GM23338 (cell line): ENCODE data around the gene SAMD8. TPM values are rescaled to one million over a fixed set of nuclear protein-coding genes. Genes with fewer than 3 reads are reported as not detected.

Experiments used
- ATAC-seq: fragments of 200-7000 bp; cut with Tn5 transposase; 3 replicates; pipeline ENCODE4 v1.9.1; 2020
- DNase-seq: peaks from one replicate; pipeline ENCODE4 v3.0.0-alpha.2; 2015; ENCODE audit warnings: low spot score
- H2AFZ ChIP-seq: fragments of 200-600 bp; sonication (generic); 2 replicates; pipeline ENCODE4 v1.8.0; 2016; ENCODE audit warnings: antibody characterized with exemption, mild to moderate bottlenecking, moderate library complexity
- H3F3A ChIP-seq: fragments of 200-600 bp; sonication (generic); replicated peaks from 2 replicates; pipeline ENCODE4 v1.8.0; 2017; ENCODE audit warnings: antibody characterized with exemption, mixed run types, low read depth
- H3K27ac ChIP-seq: fragments of 200-600 bp; sonication (generic); 2 replicates; pipeline ENCODE4 v1.6.1; 2016; ENCODE audit warnings: low read depth
- H3K27me3 ChIP-seq: fragments of 200-600 bp; sonication (generic); 2 replicates; pipeline ENCODE4 v1.8.0; 2016; ENCODE audit warnings: mild to moderate bottlenecking, mixed run types, moderate library complexity; ENCODE audit not compliant: insufficient read depth
- H3K36me3 ChIP-seq: fragments of 200-600 bp; sonication (generic); 2 replicates; pipeline ENCODE4 v1.8.0; 2016; ENCODE audit warnings: mild to moderate bottlenecking; ENCODE audit not compliant: insufficient read depth
- H3K4me1 ChIP-seq: fragments of 200-600 bp; sonication (generic); 2 replicates; pipeline ENCODE4 v1.8.0; 2016; ENCODE audit warnings: mild to moderate bottlenecking, moderate library complexity; ENCODE audit not compliant: insufficient read depth
- H3K4me2 ChIP-seq: fragments of 200-600 bp; sonication (generic); 2 replicates; pipeline ENCODE4 v1.7.1; 2017; ENCODE audit warnings: mixed run types
- H3K4me3 ChIP-seq: fragments of 200-600 bp; sonication (generic); 2 replicates; pipeline ENCODE4 v1.6.1; 2016; ENCODE audit warnings: mixed run types
- H3K79me2 ChIP-seq: fragments of 200-600 bp; sonication (generic); replicated peaks from 2 replicates; pipeline ENCODE4 v1.8.0; 2017; ENCODE audit warnings: mild to moderate bottlenecking; ENCODE audit not compliant: insufficient read depth
- H3K9me2 ChIP-seq: fragments of 200-600 bp; sonication (generic); 2 replicates; pipeline ENCODE4 v1.8.0; 2017; ENCODE audit not compliant: insufficient read depth
- H4K20me1 ChIP-seq: fragments of 200-600 bp; sonication (generic); replicated peaks from 2 replicates; pipeline ENCODE4 v1.8.0; 2017; ENCODE audit warnings: mild to moderate bottlenecking; ENCODE audit not compliant: insufficient read depth
- H3K27ac Mint-ChIP-seq: 2 replicates; pipeline ENCODE4 v1.8.0; 2020; ENCODE audit warnings: inconsistent platforms, mild to moderate bottlenecking, moderate library complexity, mixed read lengths
- H3K27me3 Mint-ChIP-seq: 3 replicates; pipeline ENCODE4 v1.8.0; 2022; ENCODE audit warnings: low read depth, mild to moderate bottlenecking, moderate library complexity, mixed read lengths, inconsistent platforms; ENCODE audit not compliant: insufficient read depth, poor library complexity
- H3K36me3 Mint-ChIP-seq: 3 replicates; pipeline ENCODE4 v1.8.0; 2021; ENCODE audit warnings: low read depth, mild to moderate bottlenecking, inconsistent platforms, moderate library complexity, mixed read lengths
- H3K4me1 Mint-ChIP-seq: 3 replicates; pipeline ENCODE4 v1.8.0; 2020; ENCODE audit warnings: mild to moderate bottlenecking, inconsistent platforms, mixed read lengths
- H3K4me3 Mint-ChIP-seq: 3 replicates; pipeline ENCODE4 v1.8.0; 2021; ENCODE audit warnings: moderate library complexity, mild to moderate bottlenecking, inconsistent platforms, mixed read lengths
- H3K9me3 Mint-ChIP-seq: 3 replicates; pipeline ENCODE4 v1.8.0; 2020; ENCODE audit warnings: moderate library complexity, mild to moderate bottlenecking, inconsistent platforms, mixed read lengths
- CREB1 ChIP-seq: fragments of 250-450 bp; sonication (Bioruptor Pico); IDR thresholded peaks from 2 replicates; pipeline ENCODE4 v1.5.0; 2020; ENCODE audit warnings: low read depth, mild to moderate bottlenecking, moderate library complexity
- CTCF ChIP-seq, 2 experiments: fragments of 200-600 bp in 1 of 2; sonication (generic) in 1 of 2; conservative IDR thresholded peaks; 2 replicates each; pipeline versions ENCODE4 v1.5.1 to v1.6.1; 2016 to 2017; ENCODE audit warnings: antibody characterized with exemption in 2 of 2, low read depth in 2 of 2, mild to moderate bottlenecking in 2 of 2, moderate library complexity in 1 of 2
- ETS1 ChIP-seq: IDR thresholded peaks from 2 replicates; pipeline ENCODE4 v1.6.1; 2016; ENCODE audit warnings: antibody characterized with exemption
- EZH2 ChIP-seq: fragments of 200-600 bp; sonication (generic); IDR thresholded peaks from one replicate; pipeline ENCODE4 v1.8.0; 2017; ENCODE audit warnings: antibody characterized with exemption, mild to moderate bottlenecking, low read depth; ENCODE audit not compliant: unreplicated experiment
- EZH2phosphoT487 ChIP-seq: fragments of 200-600 bp; sonication (generic); IDR thresholded peaks from one replicate; pipeline ENCODE4 v1.8.1; 2018; ENCODE audit warnings: antibody characterized with exemption; ENCODE audit not compliant: unreplicated experiment
- JUNB ChIP-seq: IDR thresholded peaks from one replicate; pipeline ENCODE4 v1.6.1; 2016; ENCODE audit warnings: antibody characterized with exemption; ENCODE audit not compliant: unreplicated experiment
- POLR2AphosphoS5 ChIP-seq: IDR thresholded peaks from 2 replicates; pipeline ENCODE4 v1.6.1; 2016; ENCODE audit warnings: antibody characterized with exemption, low read depth
- REST ChIP-seq: IDR thresholded peaks from one replicate; pipeline ENCODE4 v1.6.1; 2018; ENCODE audit warnings: antibody characterized with exemption; ENCODE audit not compliant: unreplicated experiment
- STAT1 ChIP-seq: IDR thresholded peaks from one replicate; pipeline ENCODE4 v1.6.1; 2016; ENCODE audit warnings: antibody characterized with exemption; ENCODE audit not compliant: unreplicated experiment
- ZNF114 ChIP-seq: fragments of 250-450 bp; sonication (Bioruptor Pico); IDR thresholded peaks from 2 replicates; pipeline ENCODE4 v1.5.0; 2020; ENCODE audit warnings: mild to moderate bottlenecking, moderate library complexity
- ZNF331 ChIP-seq: fragments of 250-450 bp; sonication (Bioruptor Pico); IDR thresholded peaks from 2 replicates; pipeline ENCODE4 v1.5.0; 2020; ENCODE audit warnings: low read depth, mild to moderate bottlenecking, moderate library complexity
- ZNF462 ChIP-seq: fragments of 250-450 bp; sonication (Bioruptor Pico); IDR thresholded peaks from 2 replicates; pipeline ENCODE4 v1.5.0; 2020; ENCODE audit warnings: mild to moderate bottlenecking, moderate library complexity
- polyA plus RNA-seq: library from polyadenylated mRNA; unstranded; fragments of >200 nt; fragmentation: Nextera tagmentation; extraction: Ambion mirVana; gene quantifications from 2 replicates; pipeline ENCODE4 v1.2.1, GENCODE V29; 2016
- total RNA-seq: library from RNA; depleted of rRNA; stranded (reverse); fragments of >200 nt; shearing (Covaris generic); gene quantifications from 2 replicates; pipeline ENCODE4 v1.2.3, GENCODE V29; 2014

Gene SAMD8
- total and polyA plus RNA-seq, 2 experiments from 2014 or later: 7.8 to 28.4 TPM

- Mint-ChIP-seq H3K27ac (peak overlapping the region; percentile 81), H3K27me3 (peaks cover 3% of the 10 kb centered on the region), H3K4me1 (peaks cover 40% of the 10 kb centered on the region), H3K4me3 (no peak overlapping the region), H3K9me3 (no peaks in the 10 kb centered on the region), H3K36me3 (no peaks in the 10 kb centered on the region)
- H3K4me3 ChIP-seq: no peak overlapping the region
- no peaks in the 10 kb centered on the region for H3K9me2 ChIP-seq
- no peaks in the 10 kb centered on the region for H4K20me1 ChIP-seq
- peaks cover 5% of the 10 kb centered on the region; the same call in 1 of the 2 replicates for H3K4me1 ChIP-seq
- H3K4me2 ChIP-seq: no peak overlapping the region
- no peak overlapping the region for H2AFZ ChIP-seq
- ATAC-seq (no peak), DNase-seq (no peak)
- H3K79me2 ChIP-seq: no peaks in the 10 kb centered on the region
- H3K36me3 ChIP-seq: no peaks in the 10 kb centered on the region
- H3K27me3 ChIP-seq: no peaks in the 10 kb centered on the region
- TF ChIP-seq CREB1: no peak
- no peak for TF ChIP-seq POLR2AphosphoS5
- no peak for TF ChIP-seq ZNF331 (CRISPR knock-in tag)
- TF ChIP-seq ETS1: no peak
- no peak for TF ChIP-seq EZH2
- no peak for TF ChIP-seq ZNF114 (CRISPR knock-in tag)
- no peak for TF ChIP-seq REST
- TF ChIP-seq EZH2phosphoT487: no peak
- TF ChIP-seq STAT1: no peak
- TF ChIP-seq JUNB: no peak
- no peak for TF ChIP-seq ZNF462 (CRISPR knock-in tag)
- TF ChIP-seq CTCF (conservative IDR thresholded peaks at IDR 0.05; ENCODE audit: low read depth in 2 of 2): no peak
- no peaks in the 10 kb centered on the region; the same call in 1 of the 2 replicates for H3F3A ChIP-seq
- H3K27ac ChIP-seq: 0 out of 2 replicates have a peak overlapping the region, but pooled peaks have one; percentile 45
These were observed 78.0 kb downstream of the SAMD8 start for GRCh38 chr10:75189266-75190096.
